NCI-H128 (cell line): Measurements from ENCODE around the gene TSPAN12.

Experiments
- DNase-seq: peaks from one replicate; lab custom pipeline; 2025; ENCODE audit not compliant: unreplicated experiment; lab: John Stamatoyannopoulos, UW

TSPAN12 gene

DNA sequence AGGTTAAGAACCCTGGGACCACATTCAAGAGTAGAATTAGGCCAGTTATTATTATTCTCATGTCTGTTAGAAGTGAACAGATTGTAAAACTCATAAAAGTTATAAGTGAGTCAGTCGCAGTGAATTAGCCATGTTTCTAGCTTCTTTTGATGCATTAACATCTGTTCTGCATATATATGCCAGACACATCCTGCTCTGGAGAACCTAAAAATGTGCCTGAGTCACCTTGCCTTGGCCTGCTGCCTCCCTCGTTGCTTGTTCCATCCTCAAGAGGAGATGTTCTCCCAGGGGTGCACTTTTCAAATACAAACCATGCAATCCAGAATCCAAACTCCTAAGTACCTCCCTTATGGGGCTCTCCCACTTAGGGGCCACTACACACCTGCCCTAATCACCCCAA is 14.8 kb downstream of the TSPAN12 start:
- DNase-seq: no peak

DNA sequence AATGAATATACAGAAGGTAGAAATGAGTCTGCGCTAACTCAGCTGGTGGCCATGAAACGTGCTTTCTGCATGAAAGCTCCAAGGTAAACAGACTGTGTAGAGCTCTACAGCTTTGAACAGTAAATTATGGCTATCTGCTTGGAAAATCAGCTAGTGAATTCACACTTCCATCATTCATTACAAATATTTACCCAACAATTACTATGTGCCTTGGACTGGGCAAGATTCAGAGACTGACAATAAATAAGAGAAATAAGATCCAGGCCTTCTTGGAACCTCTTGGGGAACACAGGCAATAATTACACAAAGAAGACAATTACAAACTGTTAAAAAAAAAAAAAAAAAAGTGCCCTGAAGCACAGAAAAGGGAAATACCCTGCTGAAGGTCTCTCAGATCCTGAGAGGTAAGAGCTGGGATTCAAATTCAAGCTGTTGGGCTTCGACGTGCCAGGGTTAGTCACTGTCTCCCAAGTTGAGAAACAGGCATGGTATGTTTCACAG is 15.8 kb downstream of the TSPAN12 start:
- DNase-seq: no peak

GRCh38 chr7:120841608-120842007 is 16.3 kb downstream of the TSPAN12 start:
- no peak for DNase-seq

GRCh38 chr7:120838281-120838682 is 19.7 kb downstream of the TSPAN12 start:
- no peak for DNase-seq

DNA sequence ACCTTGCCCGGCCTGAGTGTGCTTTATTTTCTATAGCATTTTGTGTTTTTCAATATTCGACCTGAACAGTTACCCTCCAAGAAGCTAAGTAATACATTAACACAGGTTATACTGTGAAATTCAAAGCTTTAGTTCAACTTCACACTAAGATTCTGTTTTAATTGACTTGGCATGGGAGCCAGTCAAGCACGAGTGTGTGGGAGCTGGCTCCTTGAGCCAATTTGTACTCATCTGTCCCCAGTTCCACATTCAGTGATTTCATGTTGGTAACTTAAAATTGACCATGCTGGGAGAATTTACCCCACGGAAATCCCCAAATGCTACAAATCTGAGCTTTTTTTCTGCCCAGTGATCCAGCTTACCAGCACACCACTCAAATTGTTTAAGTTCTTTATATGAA is 20.3 kb downstream of the TSPAN12 start:
- DNase-seq: no peak

GRCh38 chr7:120836556-120837115 is 21.3 kb downstream of the TSPAN12 start:
- DNase-seq: no peak

- DNase-seq: no peak
Measured at GRCh38 chr7:120834726-120835125, 23.2 kb downstream of the TSPAN12 start.

DNA sequence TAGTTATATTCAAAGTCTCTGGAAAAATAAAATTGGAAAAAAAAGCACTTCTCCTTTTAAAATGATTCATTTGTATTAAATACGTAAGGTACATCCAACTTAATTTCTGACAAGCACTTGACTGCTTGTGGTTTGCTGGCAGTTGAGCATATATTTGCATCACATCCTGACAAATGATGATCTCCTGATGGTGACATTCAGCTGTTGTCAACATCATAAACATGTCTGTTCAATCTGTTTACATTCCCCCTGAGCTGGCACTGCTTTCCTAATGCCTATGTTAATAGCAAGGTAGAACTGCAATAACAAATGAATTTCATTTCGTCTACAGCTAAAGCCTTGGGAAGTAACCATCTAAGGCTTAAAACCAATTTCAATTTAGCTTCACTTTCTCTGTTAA is 24.4 kb downstream of the TSPAN12 start:
- no peak for DNase-seq

DNA sequence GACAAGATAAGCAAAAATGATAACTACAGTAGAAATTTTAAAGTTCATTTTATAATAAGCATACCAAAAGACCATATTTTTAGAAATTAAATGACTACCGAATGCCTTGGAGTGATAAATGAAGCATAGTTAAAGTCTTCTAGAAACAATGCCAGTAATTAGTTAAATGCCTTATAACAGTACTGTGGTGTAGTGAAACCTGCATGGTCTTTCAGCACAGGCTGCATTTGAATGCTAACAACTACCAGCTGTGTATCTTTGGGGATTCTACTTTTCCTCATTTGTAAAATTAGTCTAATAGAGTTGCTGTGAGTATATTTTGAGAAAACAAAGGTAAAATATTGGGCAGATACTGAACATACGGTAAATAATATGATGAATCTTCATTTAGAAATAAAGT is 25.1 kb downstream of the TSPAN12 start:
- DNase-seq: no peak

- no peak for DNase-seq
Measured at GRCh38 chr7:120831260-120831659, 26.7 kb downstream of the TSPAN12 start.

DNA sequence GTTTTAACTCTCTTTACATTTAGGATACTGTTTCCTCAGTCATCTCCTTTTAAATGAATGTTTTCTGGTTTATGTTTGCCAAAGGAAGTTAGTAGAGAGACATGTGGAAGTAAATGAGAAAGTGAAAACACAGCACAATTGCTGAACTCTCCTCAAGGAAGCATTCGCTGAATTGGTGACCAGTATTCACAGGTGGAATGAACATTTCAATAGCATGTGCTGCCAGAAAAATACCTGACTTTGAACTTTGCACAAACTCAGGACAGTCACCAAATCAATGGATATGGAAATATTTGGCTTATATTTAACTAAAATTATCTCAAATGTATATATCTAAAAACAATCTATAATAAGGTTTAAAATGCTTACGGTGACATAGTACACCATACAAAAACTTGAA is 28.5 kb downstream of the TSPAN12 start:
- no peak for DNase-seq

- DNase-seq: no peak
Measured at GRCh38 chr7:120828528-120828927, 29.4 kb downstream of the TSPAN12 start.

- no peak for DNase-seq
Measured at GRCh38 chr7:120827371-120828118, 30.4 kb downstream of the TSPAN12 start.

DNA sequence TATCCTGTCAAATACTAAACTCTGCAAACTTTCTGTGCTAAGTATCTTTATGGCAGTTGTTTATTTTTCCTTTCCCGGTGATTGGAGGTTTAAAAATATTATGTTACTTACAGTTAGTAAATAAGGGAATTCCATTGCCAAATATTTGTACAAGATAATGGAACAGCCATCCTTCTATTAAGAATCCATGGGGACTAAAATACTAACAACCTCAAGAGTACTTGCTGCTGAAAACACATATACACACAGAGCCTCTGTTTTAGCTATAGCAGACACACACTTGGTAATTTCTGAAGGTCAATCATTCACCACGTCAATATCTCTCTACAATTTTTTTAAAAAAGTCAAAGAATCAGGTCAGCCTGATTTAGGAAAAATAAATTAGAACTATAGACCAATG is 32.4 kb downstream of the TSPAN12 start:
- no peak for DNase-seq

GRCh38 chr7:120825152-120825551 is 32.8 kb downstream of the TSPAN12 start:
- DNase-seq: no peak

- DNase-seq: no peak
Measured at GRCh38 chr7:120819861-120820260, 38.1 kb downstream of the TSPAN12 start.

- no peak for DNase-seq
Measured at GRCh38 chr7:120817851-120818250, 40.1 kb downstream of the TSPAN12 start.

- no peak for DNase-seq
Measured at GRCh38 chr7:120814253-120814939, 43.5 kb downstream of the TSPAN12 start.

DNA sequence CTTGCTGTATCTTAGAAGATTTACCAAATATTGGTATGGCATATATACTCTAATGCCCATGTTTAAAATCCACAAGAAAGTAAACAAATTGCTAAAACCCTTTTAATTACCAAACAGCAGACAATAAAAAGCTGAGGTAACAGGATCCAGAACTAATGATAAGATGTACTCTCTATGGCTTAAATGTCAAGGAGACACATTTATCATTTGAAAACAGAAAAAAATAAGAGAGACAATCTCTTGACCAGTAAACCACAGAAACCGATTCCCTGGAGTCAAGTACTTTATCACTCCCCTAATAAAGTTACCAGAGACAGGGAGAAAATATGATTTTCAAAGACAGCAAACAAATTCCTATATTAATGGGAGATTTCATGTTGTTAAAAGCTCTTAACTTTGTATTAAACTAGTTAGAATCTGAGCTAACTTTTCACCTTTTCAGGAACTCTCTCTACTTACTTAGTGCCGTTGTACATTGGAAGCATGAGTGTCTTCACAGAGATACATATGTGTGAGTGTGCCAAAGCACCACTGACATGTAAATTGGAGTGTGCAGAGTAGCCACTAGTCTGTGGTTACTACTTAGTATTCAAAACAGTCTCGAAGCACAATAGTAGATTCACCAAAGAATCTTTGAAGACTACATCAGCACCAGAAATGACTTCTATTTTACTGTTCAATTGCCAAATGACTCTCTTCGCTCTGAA is 44.2 kb downstream of the TSPAN12 start:
- DNase-seq: no peak

DNA sequence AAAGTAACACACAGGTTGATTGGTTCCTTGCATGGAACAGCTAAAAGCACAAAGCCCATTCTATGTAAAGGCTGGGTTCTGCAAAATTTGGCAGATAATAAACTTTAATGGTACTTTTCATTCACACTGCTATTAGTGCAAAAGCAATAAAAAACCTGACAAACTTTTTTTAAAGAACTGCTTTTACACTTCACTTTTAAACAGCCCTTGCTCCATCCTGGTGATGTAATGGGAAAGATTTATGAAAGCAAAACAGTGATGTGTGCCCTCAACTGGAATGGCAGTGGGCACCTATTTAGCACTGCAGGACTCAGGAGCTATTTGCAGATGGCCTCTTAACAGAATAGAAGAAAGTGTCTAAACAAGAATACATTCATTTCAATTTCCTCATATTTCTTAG is 44.9 kb downstream of the TSPAN12 start:
- no peak for DNase-seq

DNA sequence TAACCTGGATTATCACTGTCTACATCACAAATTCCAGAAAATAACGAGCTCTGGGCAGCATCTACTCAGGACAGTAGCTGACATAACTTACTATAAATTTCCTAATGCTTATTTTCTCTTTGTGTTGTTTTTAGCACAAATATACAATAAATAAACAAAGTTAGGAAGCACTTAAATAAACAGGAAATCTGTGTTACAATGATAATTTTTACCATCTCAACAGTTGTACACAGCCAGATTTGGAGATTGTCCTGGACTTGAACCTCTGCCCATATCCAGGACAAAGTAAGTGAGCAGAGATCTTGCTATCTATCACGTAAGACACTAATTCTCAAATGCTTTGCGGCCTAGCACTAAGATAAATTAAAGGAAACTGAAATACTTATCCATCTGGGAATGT is 48.7 kb downstream of the TSPAN12 start:
- DNase-seq: no peak

GRCh38 chr7:120807390-120807789 is 50.6 kb downstream of the TSPAN12 start:
- DNase-seq: no peak
